Fibroblast of lung (primary cell): ENCODE measurements around the gene CBFA2T3. TPM values are rescaled to one million over a fixed set of nuclear protein-coding genes. Genes with fewer than 3 reads are reported as not detected.
"Not testable (repeated sequence)": the region's sequence is repeated elsewhere in the genome, so short reads cannot be mapped to it uniquely, and the experiment has no call there.

Experiments
- DNase-seq, 2 donors: peaks; one replicate each; pipeline versions ENCODE4 v3.0.0 to v3.0.0-alpha.2; 2010; ENCODE audit warnings: low read depth in 2 of 2
- H2AFZ ChIP-seq: 2 replicates; pipeline ENCODE4 v1.5.1; 2012; ENCODE audit warnings: low read length, control low read depth, inconsistent platforms
- H3K27ac ChIP-seq: 2 replicates; pipeline ENCODE4 v1.5.1; 2011; ENCODE audit warnings: low read length, control low read depth; ENCODE audit not compliant: insufficient read depth
- H3K27me3 ChIP-seq: 2 replicates; pipeline ENCODE4 v1.5.1; 2011; ENCODE audit warnings: mild to moderate bottlenecking, low read length; ENCODE audit not compliant: control insufficient read depth, insufficient read depth
- H3K36me3 ChIP-seq: 2 replicates; pipeline ENCODE4 v1.5.1; 2011; ENCODE audit warnings: low read length; ENCODE audit not compliant: control insufficient read depth, insufficient read depth
- H3K4me1 ChIP-seq: 2 replicates; pipeline ENCODE4 v1.5.1; 2011; ENCODE audit warnings: low read length; ENCODE audit not compliant: control insufficient read depth, insufficient read depth; ENCODE audit errors: extremely low read depth
- H3K4me2 ChIP-seq: 2 replicates; pipeline ENCODE4 v1.5.1; 2011; ENCODE audit warnings: low read length, control low read depth; ENCODE audit not compliant: insufficient read depth; ENCODE audit errors: extremely low read depth
- H3K4me3 ChIP-seq, 4 experiments: fragments of 200-600 bp in 1 of 4; sonication (generic) in 1 of 4; replicated peaks in 1 of 4; 2 replicates each; pipeline ENCODE4 v1.5.1; 2011 to 2016; ENCODE audit warnings: low read length in 4 of 4, low read depth in 3 of 4, mild to moderate bottlenecking in 3 of 4, control low read depth in 2 of 4, inconsistent platforms in 1 of 4, mixed read lengths in 1 of 4; ENCODE audit not compliant: insufficient read depth in 1 of 4; ENCODE audit errors: control extremely low read depth in 1 of 4
- H3K79me2 ChIP-seq: 2 replicates; pipeline ENCODE4 v1.5.1; 2012; ENCODE audit warnings: mild to moderate bottlenecking, low read length, inconsistent platforms; ENCODE audit not compliant: control insufficient read depth, insufficient read depth
- H3K9ac ChIP-seq: 2 replicates; pipeline ENCODE4 v1.5.1; 2011; ENCODE audit warnings: mild to moderate bottlenecking, low read length, control low read depth; ENCODE audit not compliant: insufficient read depth
- H3K9me3 ChIP-seq: 2 replicates; pipeline ENCODE4 v1.5.1; 2012; ENCODE audit warnings: low read depth, low read length; ENCODE audit not compliant: control insufficient read depth, insufficient read depth
- H4K20me1 ChIP-seq: 2 replicates; pipeline ENCODE4 v1.5.1; 2011; ENCODE audit warnings: low read length; ENCODE audit not compliant: control insufficient read depth, insufficient read depth; ENCODE audit errors: extremely low read depth
- EZH2 ChIP-seq: IDR thresholded peaks from 2 replicates; pipeline ENCODE4 v1.5.1; 2012; ENCODE audit warnings: low read length, control low read depth, mild to moderate bottlenecking; ENCODE audit errors: missing control alignments
- polyA plus RNA-seq, 2 donors: library from polyadenylated mRNA; depleted of rRNA in 1 of 2; stranded (reverse) in 1 of 2; unstranded in 1 of 2; fragments of >200 nt; gene quantifications; 2 replicates each; pipeline ENCODE4 v1.2.1, GENCODE V29; 2011 to 2012; ENCODE audit warnings: missing spikeins in 1 of 2
- total RNA-seq: library from RNA; depleted of rRNA; stranded (reverse); fragments of >200 nt; gene quantifications from 2 replicates; pipeline ENCODE4 v1.2.1, GENCODE V29; 2014
- TF ChIP-seq, protein P1 (sequence below), 2 donors: IDR thresholded peaks in 1 of 2; conservative IDR thresholded peaks in 1 of 2; 1 replicate in 1 of 2; 2 replicates in 1 of 2; pipeline ENCODE4 v1.5.1; 2011 to 2012; ENCODE audit warnings: low read length in 2 of 2, control low read depth in 1 of 2, inconsistent platforms in 1 of 2, low read depth in 1 of 2, mild to moderate bottlenecking in 1 of 2

CBFA2T3 gene
- total and polyA plus RNA-seq, 2 donors (not counting 1 experiment from before 2014, with no cell fraction given) = under 0.01 to 0.05 TPM

DNA sequence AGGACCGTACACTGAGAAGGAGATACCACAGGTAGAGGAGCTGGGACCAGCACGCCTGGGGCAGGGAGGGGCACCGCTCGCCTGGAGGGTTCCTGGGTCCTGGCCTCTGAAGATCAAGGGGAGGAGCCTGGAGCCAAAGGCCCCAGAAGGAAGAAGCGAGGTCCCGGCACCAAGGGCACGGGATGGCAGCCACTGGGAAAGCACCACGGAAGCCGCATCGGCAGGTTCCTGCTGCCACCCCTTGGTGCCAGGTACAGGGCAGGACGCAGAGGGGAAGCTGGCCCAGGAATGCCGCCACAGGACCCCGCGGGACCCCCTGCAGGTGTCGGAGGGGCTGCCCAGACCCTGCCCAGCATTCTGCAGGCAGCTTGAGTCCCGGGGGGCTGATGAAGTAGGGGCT is 42.5 kb upstream of the CBFA2T3 start:
- H3K27ac ChIP-seq = no peak overlapping the region
- no peaks in the 10 kb centered on the region for H3K36me3 ChIP-seq
- H3K4me2 ChIP-seq = no peak overlapping the region
- no peaks in the 10 kb centered on the region for H3K27me3 ChIP-seq
- no peaks in the 10 kb centered on the region for H4K20me1 ChIP-seq
- no peak for DNase-seq
- H3K4me3 ChIP-seq = no peak overlapping the region
- no peaks in the 10 kb centered on the region for H3K79me2 ChIP-seq
- no peak overlapping the region for H3K9ac ChIP-seq
- TF ChIP-seq EZH2 = no peak
- TF ChIP-seq, protein P1, sequence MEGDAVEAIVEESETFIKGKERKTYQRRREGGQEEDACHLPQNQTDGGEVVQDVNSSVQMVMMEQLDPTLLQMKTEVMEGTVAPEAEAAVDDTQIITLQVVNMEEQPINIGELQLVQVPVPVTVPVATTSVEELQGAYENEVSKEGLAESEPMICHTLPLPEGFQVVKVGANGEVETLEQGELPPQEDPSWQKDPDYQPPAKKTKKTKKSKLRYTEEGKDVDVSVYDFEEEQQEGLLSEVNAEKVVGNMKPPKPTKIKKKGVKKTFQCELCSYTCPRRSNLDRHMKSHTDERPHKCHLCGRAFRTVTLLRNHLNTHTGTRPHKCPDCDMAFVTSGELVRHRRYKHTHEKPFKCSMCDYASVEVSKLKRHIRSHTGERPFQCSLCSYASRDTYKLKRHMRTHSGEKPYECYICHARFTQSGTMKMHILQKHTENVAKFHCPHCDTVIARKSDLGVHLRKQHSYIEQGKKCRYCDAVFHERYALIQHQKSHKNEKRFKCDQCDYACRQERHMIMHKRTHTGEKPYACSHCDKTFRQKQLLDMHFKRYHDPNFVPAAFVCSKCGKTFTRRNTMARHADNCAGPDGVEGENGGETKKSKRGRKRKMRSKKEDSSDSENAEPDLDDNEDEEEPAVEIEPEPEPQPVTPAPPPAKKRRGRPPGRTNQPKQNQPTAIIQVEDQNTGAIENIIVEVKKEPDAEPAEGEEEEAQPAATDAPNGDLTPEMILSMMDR (conservative IDR thresholded peaks at IDR 0.05 in 1 of 2, IDR thresholded peaks at IDR 0.05 in 1 of 2; ENCODE audit: low read depth in 1 of 2, low read length in 2 of 2) = no peak
- no peaks in the 10 kb centered on the region for H3K4me1 ChIP-seq
- H3K9me3 ChIP-seq = no peaks in the 10 kb centered on the region
- no peak overlapping the region for H2AFZ ChIP-seq

DNA sequence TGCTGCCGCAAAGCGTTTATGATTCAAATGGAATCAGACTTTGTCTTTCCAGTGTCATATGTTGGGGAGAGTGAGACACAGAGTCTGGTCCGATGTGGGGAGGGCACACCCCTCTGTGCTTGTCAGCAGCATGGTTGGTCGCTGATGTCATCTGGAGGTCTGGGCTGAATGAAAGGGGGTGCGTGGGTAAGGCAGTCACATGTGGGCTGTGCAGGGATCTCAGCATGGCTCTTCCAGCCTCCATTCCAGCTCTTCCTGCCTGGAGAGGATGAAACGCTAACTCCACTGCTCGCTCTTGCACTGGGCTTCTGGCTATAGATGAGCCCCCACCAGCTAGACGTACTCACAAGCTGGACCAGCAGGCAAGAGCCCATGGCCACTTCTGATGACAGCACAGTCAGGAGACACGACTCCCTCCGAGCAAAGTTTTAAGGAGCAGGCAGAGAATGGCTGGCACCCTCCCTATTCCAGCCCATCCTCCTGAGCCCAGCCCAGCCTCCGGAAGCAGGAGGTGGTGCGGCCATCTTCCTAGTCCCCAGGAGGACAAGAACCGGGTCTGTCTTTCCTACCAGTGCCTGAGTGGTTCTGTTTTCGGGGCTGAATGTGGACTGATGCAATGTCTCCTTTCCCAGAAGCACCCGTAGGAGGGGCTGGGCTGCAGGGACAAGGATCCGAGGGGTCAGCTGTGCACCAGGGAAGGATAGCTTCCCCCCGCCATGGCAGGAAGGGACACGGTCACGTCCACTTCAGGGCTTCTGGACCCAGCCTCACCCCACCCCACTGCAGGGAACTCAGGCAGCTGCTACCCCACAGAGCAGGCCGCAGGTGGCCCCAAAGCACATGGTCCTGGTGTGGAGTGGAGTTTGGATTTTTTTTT is 41.5 kb upstream of the CBFA2T3 start:
- no peak overlapping the region for H3K9ac ChIP-seq
- H3K9me3 ChIP-seq = no peaks in the 10 kb centered on the region
- no peaks in the 10 kb centered on the region for H4K20me1 ChIP-seq
- no peaks in the 10 kb centered on the region for H3K79me2 ChIP-seq
- no peak overlapping the region for H3K4me3 ChIP-seq
- H3K4me2 ChIP-seq = no peak overlapping the region
- H3K27me3 ChIP-seq = no peaks in the 10 kb centered on the region
- peak in 1 of 2 donors; percentile 14 for DNase-seq
- TF ChIP-seq, protein P1 (conservative IDR thresholded peaks at IDR 0.05 in 1 of 2, IDR thresholded peaks at IDR 0.05 in 1 of 2; ENCODE audit: low read depth in 1 of 2, low read length in 2 of 2) = no peak
- TF ChIP-seq EZH2 = no peak
- no peaks in the 10 kb centered on the region for H3K36me3 ChIP-seq
- H3K27ac ChIP-seq = no peak overlapping the region
- H2AFZ ChIP-seq = no peak overlapping the region
- H3K4me1 ChIP-seq = no peaks in the 10 kb centered on the region

DNA sequence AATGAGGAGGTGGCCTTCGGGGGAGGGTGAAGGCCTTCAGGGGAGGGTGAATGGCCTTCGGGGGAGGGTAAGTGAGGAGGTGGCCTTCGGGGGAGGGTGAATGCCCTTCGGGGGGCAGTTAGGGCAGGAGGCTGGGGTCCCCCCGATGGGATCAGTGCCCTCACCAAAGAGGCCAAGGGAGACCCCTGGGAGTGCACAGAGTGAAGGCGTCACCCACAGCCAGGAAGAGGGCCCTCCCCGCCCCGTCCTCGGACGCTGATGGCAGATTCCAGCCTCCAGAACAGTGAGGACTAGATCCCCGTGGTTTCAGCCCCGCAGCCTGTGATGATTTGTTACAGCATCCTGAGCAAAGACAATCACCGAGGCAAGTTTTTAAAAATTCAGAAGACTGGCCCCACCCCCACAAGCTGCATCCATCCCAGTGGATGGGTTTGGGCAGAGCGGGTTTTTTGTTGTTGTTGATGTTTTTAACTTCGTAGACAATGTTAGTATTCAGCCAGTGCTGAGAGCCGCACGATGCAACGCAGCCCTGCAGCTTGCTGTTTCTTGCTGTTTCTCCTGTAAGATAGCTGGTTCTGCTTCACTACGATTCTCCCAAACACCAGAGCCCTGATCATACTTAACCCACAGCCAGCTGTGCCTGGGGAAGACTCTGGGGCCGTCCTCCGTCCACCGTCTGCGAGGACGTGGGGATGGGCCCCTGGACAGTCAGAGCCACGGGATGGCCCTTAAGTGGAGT is 40.7 kb upstream of the CBFA2T3 start:
- Histone ChIP-seq H3K27me3 (no peaks in the 10 kb centered on the region), H3K4me1 (no peaks in the 10 kb centered on the region), H3K79me2 (no peaks in the 10 kb centered on the region), H3K27ac (no peak overlapping the region), H3K9me3 (no peaks in the 10 kb centered on the region), H3K36me3 (no peaks in the 10 kb centered on the region), H3K4me3 (no peak overlapping the region), H4K20me1 (no peaks in the 10 kb centered on the region), H3K4me2 (no peak overlapping the region), H3K9ac (no peak overlapping the region), H2AFZ (no peak overlapping the region)
- no peak for DNase-seq
- TF ChIP-seq, protein P1 (conservative IDR thresholded peaks at IDR 0.05 in 1 of 2, IDR thresholded peaks at IDR 0.05 in 1 of 2; ENCODE audit: low read depth in 1 of 2, low read length in 2 of 2) = no peak
- no peak for TF ChIP-seq EZH2

DNA sequence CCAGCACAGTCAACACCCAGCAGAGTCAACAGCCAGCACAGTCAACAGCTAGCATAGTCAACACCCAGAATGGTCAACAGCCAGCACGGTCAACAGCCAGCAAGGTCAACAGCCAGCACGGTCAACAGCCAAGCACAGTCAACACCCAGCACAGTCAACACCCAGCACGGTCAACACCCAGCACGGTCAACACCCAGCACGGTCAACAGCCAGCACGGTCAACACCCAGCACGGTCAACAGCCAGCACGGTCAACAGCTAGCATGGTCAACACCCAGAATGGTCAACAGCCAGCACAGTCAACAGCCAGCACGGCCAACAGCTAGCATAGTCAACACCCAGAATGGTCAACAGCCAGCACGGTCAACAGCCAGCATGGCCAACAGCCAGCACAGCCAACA is 39.6 kb upstream of the CBFA2T3 start:
- not testable (repeated sequence) for H3K9me3 ChIP-seq, H3K4me3 ChIP-seq, H3K79me2 ChIP-seq, H3K27me3 ChIP-seq, H3K4me1 ChIP-seq, H3K27ac ChIP-seq, H2AFZ ChIP-seq, H3K4me2 ChIP-seq, DNase-seq, H3K36me3 ChIP-seq, H3K9ac ChIP-seq, H4K20me1 ChIP-seq
